Sciatic nerve (tissue), 1 donor: Measurements from ENCODE around the gene GRAMD2B. TPM values are rescaled to one million over a fixed set of nuclear protein-coding genes. Genes with fewer than 3 reads are reported as not detected.

ENCODE experiments used
- total RNA-seq: library from RNA; stranded (reverse); fragmentation: NEBNext Ultra II Directional; extraction: Animal tissue kit (Norgen Biotek cat#: 25700); gene quantifications from one replicate; pipeline ENCODE4 v1.2.1, GENCODE V29; 2021
- donor health status: DM: no; HTN: no; CAD: no.

The GRAMD2B gene
- total RNA-seq, 1 donor from 2014 or later, result 42.3 TPM

Other genes starting within 250 kb of the GRAMD2B start
- gene ALDH7A1, start 171.8 kb downstream of the GRAMD2B start, total RNA-seq, result 63.0 TPM
- 42.5 TPM for gene PHAX, start 177.5 kb downstream of the GRAMD2B start, total RNA-seq